Stimulated activated CD4-positive, alpha-beta T cell treated with anti-CD3 and anti-CD28 coated beads, TNF-alpha, amount 100 ng/mL, for 24 hours (primary cell): ENCODE data around the gene PARP12.

Source experiments
- DNase-seq, 3 experiments: peaks; one replicate each; pipeline ENCODE4 v3.0.0-alpha.2; 2020; ENCODE audit warnings: low read depth in 3 of 3

PARP12 gene

DNA sequence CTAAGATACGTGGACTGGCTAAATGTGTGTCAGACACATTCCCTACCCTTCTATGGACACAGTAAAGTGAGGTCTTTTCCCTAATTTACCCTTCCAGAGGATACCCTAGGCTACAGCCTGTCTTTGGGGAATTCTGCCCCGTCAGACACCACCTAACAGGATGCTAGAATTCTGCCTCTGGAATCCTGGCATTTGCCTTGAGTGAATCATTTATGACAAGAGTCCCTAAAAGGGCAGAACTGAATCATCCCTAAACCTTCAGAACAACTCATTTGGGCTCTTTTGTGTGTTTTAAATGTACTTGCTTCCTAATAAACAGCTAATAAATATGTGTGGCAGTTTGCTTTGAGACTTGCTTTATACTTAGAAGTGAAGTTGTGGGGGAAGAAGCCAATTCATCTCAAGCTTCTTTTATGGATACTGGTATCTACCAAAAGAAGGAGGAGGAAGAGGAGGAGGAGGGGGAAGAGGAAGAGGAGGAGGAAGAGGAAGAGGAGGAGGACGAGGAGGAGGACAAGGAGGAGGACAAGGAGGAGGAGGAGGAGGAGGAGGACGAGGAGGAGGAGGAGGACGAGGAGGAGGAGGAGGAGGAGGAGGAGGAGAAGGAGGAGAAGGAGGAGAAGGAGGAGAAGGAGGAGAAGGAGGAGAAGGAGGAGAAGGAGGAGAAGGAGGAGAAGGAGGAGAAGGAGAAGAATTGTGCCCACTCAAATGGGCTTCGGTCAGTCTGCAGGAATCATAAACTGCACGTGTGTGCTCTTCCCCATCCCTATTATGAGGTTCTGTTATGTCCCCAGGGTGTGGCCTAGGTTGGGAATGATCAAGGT is 27.1 kb downstream of the PARP12 start:
- DNase-seq, result no peak

- DNase-seq, result no peak
These were observed 28.3 kb downstream of the PARP12 start for GRCh38 chr7:140034421-140034820.

- DNase-seq, result no peak
These were observed 28.9 kb downstream of the PARP12 start for GRCh38 chr7:140033779-140034363.

DNA sequence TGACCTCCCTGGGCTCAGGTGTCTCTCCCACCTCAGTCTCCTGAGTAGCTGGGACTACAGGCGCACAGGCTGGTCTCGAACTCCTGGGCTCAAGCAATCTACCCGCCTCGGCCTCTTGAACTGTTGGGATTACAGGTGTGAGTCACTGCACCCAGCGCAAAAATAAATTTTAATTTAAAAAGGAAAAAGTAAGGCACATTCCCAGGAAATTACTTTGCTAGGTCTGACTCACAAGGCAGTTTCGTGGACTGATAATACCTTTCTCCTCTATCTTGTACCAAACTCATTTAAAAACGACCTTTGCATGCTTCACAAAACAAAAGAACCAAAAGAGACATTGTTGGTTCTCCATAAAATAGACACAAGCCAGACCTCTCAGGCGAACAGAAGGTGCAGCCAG is 29.7 kb downstream of the PARP12 start:
- DNase-seq, result no peak

GRCh38 chr7:140031364-140031763 is 31.4 kb downstream of the PARP12 start:
- DNase-seq, result no peak

- no peak for DNase-seq
These were observed 33.7 kb downstream of the PARP12 start for GRCh38 chr7:140029072-140029471.

DNA sequence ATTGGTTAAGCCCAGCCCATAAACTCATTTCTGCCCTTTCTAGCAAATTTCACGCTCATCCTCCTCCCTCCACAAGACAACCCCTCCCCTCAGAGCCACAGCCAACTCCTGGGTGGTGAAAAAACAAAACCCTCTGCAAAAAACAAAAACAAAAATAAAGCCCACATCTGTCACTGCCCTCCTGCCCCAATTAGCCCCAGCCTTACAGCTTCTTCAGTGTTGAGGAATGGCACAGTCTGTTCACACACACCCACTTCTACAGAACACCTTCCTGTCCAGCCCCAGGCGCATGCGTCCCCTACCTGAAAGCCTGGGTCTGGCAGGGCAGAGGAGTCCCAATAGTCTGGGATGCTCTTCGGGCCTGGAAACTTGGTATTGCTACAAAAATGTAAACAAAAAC is 34.4 kb downstream of the PARP12 start:
- no peak for DNase-seq

- no peak for DNase-seq
These were observed 34.9 kb downstream of the PARP12 start for GRCh38 chr7:140027858-140028257.

DNA sequence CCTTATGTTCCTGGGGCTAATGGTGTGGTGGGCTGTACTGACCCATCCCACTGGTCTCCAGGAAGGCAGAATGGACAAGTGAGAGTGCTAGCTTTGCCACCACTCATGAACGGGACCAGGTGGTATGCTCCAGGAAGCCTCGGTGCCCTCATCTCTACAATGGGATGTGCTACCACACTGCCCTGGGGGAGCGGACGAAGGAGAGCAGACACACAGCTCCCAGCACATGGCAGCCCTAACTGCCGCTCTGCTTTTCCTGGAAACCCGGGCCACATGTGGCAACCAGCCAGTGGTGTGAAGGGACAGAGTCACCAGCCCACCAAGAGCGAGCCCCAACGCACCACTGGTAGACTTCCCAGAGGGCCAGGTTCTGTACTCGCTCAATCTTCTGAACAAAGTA is 35.8 kb downstream of the PARP12 start:
- DNase-seq, result no peak

DNA sequence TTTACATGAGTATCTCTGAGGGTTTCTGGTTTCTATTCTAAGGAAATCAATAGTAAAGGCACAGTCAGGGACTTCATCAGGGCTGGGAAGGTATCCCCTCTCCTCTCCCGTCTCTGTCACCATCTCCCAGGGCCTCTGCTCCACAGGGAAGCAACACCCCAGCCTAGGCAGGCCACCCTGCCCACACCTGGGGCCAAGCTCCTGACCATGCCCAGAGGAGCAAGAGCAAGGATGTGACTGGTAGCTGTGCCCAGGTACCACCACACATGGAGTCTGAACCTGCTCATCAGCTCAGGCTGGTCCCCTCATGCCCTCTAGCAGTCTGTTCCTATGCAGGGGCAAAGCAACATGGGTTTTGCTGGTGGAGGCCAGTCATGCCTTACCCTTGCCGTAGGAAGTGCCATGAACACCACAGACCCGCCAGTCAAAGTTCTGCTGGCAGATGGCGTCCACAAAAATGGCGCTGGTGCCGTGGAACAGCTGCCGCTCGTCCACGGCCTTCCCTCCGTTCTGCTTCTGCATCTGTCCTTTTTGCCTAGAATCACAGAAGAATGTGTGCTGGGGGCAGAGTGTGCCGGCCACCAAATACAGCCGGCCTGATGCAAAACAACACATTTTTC is 36.8 kb downstream of the PARP12 start:
- no peak for DNase-seq

DNA sequence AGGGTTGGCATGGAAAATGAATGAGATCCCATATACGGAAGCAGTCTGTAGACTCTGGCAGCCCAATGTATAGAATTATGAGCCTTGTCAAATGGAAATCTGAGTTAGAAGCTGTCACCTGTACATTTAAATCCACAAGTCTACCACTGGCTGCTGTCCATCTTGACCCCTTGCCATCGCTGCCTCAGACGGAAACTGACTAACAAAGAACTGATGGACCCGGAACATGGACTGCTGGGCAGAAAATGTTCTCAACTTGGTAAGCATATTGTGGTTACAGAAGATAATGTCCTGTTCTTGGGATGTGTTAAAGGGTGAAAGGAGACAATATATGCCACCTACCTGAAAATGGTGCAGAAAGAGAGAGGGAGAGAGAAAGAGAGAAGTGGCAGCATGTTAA is 37.5 kb downstream of the PARP12 start:
- DNase-seq, result no peak

- DNase-seq, result no peak
These were observed 38.2 kb downstream of the PARP12 start for GRCh38 chr7:140024585-140024984.

- DNase-seq, result no peak
These were observed 39.0 kb downstream of the PARP12 start for GRCh38 chr7:140023728-140024127.

DNA sequence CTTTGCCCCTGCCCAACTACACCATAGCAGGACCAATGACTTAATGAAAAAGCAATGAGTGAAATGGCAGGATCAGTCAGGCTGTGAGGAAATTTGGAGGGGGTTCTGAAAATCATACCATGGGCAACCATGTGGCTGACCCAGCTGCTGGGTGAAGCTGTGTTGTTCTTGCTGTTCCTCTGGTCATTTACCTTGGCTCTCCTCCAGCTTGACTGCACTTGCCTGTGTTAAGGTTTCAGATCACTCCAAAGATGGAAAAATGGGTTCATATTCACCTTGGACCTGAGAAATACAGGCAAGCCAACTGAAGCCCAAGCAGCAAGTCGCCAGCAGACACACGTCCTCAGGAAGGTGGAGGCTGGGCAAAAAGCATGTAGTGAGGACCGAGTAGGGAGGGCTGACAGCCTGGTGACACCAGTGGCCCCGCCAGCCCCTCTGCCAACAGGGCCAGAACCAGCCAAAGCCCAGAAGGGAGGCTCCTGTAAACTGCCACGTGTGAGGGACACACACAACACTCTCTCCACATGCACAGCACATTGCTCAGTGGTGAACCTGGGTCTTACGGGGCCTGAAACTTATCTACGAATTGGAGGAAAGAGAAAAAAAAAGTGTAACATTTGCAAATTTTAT is 40.1 kb downstream of the PARP12 start:
- no peak for DNase-seq

GRCh38 chr7:140021603-140022002 is 41.1 kb downstream of the PARP12 start:
- no peak for DNase-seq

DNA sequence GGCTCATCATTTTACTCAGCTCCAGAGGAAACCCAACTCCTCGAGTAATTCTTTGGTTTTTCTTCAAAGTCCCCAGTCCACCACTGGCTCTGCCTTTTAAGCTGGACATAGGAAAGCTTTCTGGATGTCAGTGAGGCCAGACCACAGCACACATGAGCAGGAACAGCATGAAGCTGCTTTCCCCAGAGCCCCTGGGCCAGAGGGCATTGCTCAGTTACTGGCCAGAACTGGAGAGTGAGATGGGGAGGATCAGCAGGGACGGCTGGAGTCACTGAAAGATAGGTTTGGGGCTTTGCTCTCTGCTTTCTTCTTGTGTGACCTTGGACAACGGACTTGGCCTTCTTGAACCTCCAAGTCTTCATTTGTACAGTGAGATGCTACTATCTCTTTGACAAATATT is 43.1 kb downstream of the PARP12 start:
- DNase-seq, result no peak

GRCh38 chr7:140019172-140019571 is 43.6 kb downstream of the PARP12 start:
- DNase-seq, result no peak

DNA sequence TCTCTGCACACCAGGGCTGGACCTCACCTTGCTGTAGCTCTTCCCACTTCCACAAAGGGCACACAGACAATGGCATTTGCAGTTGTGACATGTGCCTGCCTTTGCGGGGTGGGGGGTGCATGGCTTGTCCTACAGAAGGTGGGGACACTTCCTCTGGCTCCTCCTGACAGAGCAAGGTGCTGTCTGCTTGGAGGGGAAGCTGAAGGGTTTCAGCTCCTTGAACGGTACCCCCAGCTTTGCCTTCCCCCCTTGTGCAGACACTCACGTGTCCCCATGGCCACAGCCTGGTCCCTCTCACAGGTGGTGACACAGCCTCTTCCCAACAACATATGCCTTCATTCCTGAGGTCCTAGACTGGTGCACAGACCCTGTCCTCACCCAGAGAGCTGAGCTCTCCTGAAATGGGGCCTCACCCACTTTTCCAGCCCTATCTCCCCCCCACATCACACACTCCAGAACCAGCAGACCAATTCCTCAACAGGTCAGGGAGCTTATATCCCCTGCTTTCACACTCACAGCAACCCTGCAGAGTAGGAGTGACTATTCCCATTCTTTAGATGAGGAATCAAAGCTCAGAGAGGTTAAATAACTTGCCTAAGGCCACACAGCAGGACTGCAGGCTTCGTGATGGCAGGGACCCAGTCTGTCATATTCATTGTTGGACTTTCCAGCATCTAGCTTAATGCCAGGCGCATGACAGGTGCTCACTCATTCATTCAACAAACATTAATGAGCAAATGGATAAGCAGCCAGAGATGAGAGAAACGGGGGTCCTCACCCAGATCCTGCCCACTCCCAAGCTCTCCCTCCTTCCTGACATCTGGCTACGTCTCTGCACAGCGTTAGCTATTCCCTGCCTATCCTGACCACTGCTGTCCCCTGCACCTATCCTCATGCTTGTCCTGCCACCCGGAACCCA is 44.4 kb downstream of the PARP12 start:
- DNase-seq, result no peak

- DNase-seq, result no peak
These were observed 45.2 kb downstream of the PARP12 start for GRCh38 chr7:140017543-140017942.

DNA sequence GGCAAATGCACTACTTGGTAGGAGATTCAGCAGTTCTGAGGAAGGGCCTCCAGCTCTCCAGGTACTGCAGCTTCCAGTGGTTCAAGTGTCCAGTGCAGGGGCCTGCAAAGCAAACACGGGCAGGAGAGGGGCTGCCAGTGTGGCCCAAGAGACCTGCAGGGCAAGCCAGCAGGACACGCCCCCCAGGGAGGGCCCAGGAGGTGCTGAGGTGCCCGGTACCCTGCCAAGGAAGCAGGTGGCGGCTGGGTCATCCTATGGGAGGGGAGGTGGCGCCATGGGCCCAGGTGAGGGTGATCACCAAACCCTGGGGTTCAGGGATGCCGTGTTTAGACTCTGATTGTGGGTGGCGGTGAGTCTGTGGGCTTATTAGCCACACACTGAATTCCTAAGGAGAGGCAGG is 45.7 kb downstream of the PARP12 start:
- DNase-seq, result no peak

- no peak for DNase-seq
These were observed 46.2 kb downstream of the PARP12 start for GRCh38 chr7:140016540-140016939.
